Testis (tissue), 3 donors: ENCODE measurements around the gene IRF2BPL. TPM values are rescaled to one million over a fixed set of nuclear protein-coding genes. Genes with fewer than 3 reads are reported as not detected.

Experiments
- DNase-seq: peaks from one replicate; pipeline ENCODE4 v3.0.0-alpha.2; 2019
- H3K27ac ChIP-seq, 2 donors: fragments of 200-600 bp; sonication (generic); one replicate each; pipeline ENCODE4 v1.5.1; 2019
- H3K27me3 ChIP-seq: fragments of 200-600 bp; sonication (generic); one replicate; pipeline ENCODE4 v1.5.1; 2019
- H3K36me3 ChIP-seq: fragments of 200-600 bp; sonication (generic); one replicate; pipeline ENCODE4 v1.5.1; 2017; ENCODE audit warnings: low read depth; ENCODE audit errors: missing control alignments
- H3K4me1 ChIP-seq: fragments of 200-600 bp; sonication (generic); one replicate; pipeline ENCODE4 v1.5.1; 2019
- H3K4me3 ChIP-seq, 2 donors: fragments of 200-600 bp; sonication (generic); one replicate each; pipeline ENCODE4 v1.5.1; 2017 to 2019
- H3K9me3 ChIP-seq: fragments of 200-600 bp; sonication (generic); one replicate; pipeline ENCODE4 v1.5.1; 2017
- CTCF ChIP-seq, 3 experiments: fragments of 450-650 bp in 2 of 3; fragments of 200-600 bp in 1 of 3; sonication (generic) in 1 of 3; IDR thresholded peaks; one replicate each; pipeline ENCODE4 v1.5.1; 2016 to 2019; ENCODE audit warnings: antibody characterized with exemption in 3 of 3, mild to moderate bottlenecking in 2 of 3, moderate library complexity in 1 of 3
- POLR2A ChIP-seq: fragments of 450-650 bp; IDR thresholded peaks from one replicate; pipeline ENCODE4 v1.6.1; 2017; ENCODE audit warnings: antibody characterized with exemption, mild to moderate bottlenecking, moderate library complexity
- WGBS, 2 donors: methylation state at CpG; one replicate each; pipeline ENCODE4 v1.1.5; 2018; 5-methylcytosine and 5-hydroxymethylcytosine counted together
- intact Hi-C: fragments of 100-400 bp; cut with DNase I; formaldehyde crosslinking; loops from one replicate; pipeline ENCODE4 v1.15.1; 2023; ENCODE audit warnings: low total_unique reads
- polyA plus RNA-seq: library from polyadenylated mRNA; stranded (reverse); fragments of 350-450 nt; fragmentation: Illumina TruSeq; extraction: RNeasy Lipid Tissue Mini Kit (QIAGEN cat#74804); gene quantifications from one replicate; pipeline ENCODE4 v1.2.3, GENCODE V29; 2014; ENCODE audit warnings: low read depth, low replicate concordance; ENCODE audit not compliant: insufficient read depth
- total RNA-seq, 2 donors: library from RNA; depleted of rRNA; stranded (reverse); fragments of >200 nt; gene quantifications; one replicate each; pipeline ENCODE4 v1.2.3, GENCODE V29; 2016

The IRF2BPL gene
- total and polyA plus RNA-seq, 3 donors from 2014 or later = 30.9 to 120 (median 94.6) TPM

- no peak for DNase-seq
- 58 to 60% methylated on average over 16 of the region's 16 CpGs for WGBS, 2 donors
- H3K27ac ChIP-seq = peak overlapping the region; percentile 61 to 92
- intact Hi-C loops = no loop called here
- H3K4me1 ChIP-seq = peaks cover 68% of the 10 kb centered on the region
- no peak overlapping the region for H3K4me3 ChIP-seq
- TF ChIP-seq CTCF (IDR thresholded peaks at IDR 0.05) (no peak), POLR2A (no peak)
- no peaks in the 10 kb centered on the region for H3K27me3 ChIP-seq
- no peaks in the 10 kb centered on the region for H3K36me3 ChIP-seq
- no peaks in the 10 kb centered on the region for H3K9me3 ChIP-seq
These were observed 8.9 kb upstream of the IRF2BPL start for GRCh38 chr14:77037215-77037937.

DNA sequence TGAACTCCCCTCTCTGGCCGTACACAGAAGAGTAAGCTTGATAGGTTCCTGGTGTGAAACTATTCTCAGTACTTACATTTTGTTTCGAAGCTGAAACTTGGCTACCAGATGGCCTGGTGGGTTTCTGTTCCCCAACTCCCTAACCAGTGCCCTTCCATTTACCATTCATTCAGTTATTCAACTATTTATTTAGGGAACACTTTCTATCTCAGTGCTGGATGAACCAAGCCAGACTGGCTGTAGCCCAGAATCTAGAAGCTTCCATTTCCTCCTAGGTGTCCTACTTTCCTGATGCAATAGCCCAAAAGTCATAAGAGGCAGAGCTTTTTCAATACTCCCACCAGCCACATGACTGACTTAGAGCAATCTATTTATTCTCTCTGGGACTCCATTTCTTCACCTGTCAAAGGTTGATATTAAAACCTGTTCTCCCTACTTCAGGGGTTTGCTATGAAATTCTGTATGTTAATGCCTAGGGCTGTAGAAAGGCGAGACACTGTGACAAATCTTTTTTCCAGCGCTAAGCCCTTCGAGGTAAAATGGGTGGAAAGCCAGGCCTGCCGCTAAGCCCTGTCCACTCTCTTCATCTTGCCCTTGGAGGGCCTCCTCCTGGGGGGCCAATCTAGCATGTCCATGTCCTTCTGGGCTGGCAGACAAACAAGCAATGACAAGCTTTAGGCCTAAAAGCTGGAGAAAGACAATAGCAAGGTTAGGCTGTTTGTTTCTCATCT is 8.1 kb upstream of the IRF2BPL start:
- Histone ChIP-seq H3K4me3 (no peak overlapping the region), H3K4me1 (peaks cover 68% of the 10 kb centered on the region), H3K9me3 (no peaks in the 10 kb centered on the region), H3K27ac (peak overlapping the region; percentile 61 to 92), H3K36me3 (no peaks in the 10 kb centered on the region), H3K27me3 (no peaks in the 10 kb centered on the region)
- WGBS, 2 donors = 70 to 77% methylated on average over 6 of the region's 6 CpGs
- no peak for TF ChIP-seq POLR2A
- no peak for TF ChIP-seq CTCF (IDR thresholded peaks at IDR 0.05)
- no peak for DNase-seq
- intact Hi-C loops = no loop called here

GRCh38 chr14:77035267-77035666 is 6.8 kb upstream of the IRF2BPL start:
- no peak for DNase-seq
- Histone ChIP-seq H3K27me3 (no peaks in the 10 kb centered on the region), H3K27ac (no peak overlapping the region), H3K4me3 (no peak overlapping the region), H3K4me1 (peaks cover 66% of the 10 kb centered on the region), H3K36me3 (no peaks in the 10 kb centered on the region), H3K9me3 (no peaks in the 10 kb centered on the region)
- 89 to 93% methylated on average over 4 of the region's 4 CpGs for WGBS, 2 donors
- TF ChIP-seq CTCF (IDR thresholded peaks at IDR 0.05) = no peak
- no peak for TF ChIP-seq POLR2A
- intact Hi-C loops = no loop called here

GRCh38 chr14:77033622-77034589 is 5.4 kb upstream of the IRF2BPL start:
- Histone ChIP-seq H3K4me3 (peak overlapping the region; percentile 60 to 72), H3K27ac (peak overlapping the region; percentile 94), H3K4me1 (peaks cover 68% of the 10 kb centered on the region), H3K36me3 (no peaks in the 10 kb centered on the region), H3K27me3 (no peaks in the 10 kb centered on the region), H3K9me3 (no peaks in the 10 kb centered on the region)
- peak; percentile 87 for DNase-seq
- WGBS, 2 donors = 2 to 3% methylated on average over 20 to 37 of the region's 37 CpGs
- no peak for TF ChIP-seq POLR2A
- TF ChIP-seq CTCF (IDR thresholded peaks at IDR 0.05) = no peak
- intact Hi-C loops = no loop called here
